GM18498 (cell line): ENCODE data around the gene SLC39A1.
"Not testable (repeated sequence)": the region's sequence is repeated elsewhere in the genome, so short reads cannot be mapped to it uniquely, and the experiment has no call there.

Experiments
- ATAC-seq: cut with Tn5 transposase; IDR thresholded peaks from one replicate; pipeline ENCODE4 v1.9.1; 2021; ENCODE audit warnings: mild to moderate bottlenecking, moderate library complexity; ENCODE audit not compliant: unreplicated experiment

The SLC39A1 gene

DNA sequence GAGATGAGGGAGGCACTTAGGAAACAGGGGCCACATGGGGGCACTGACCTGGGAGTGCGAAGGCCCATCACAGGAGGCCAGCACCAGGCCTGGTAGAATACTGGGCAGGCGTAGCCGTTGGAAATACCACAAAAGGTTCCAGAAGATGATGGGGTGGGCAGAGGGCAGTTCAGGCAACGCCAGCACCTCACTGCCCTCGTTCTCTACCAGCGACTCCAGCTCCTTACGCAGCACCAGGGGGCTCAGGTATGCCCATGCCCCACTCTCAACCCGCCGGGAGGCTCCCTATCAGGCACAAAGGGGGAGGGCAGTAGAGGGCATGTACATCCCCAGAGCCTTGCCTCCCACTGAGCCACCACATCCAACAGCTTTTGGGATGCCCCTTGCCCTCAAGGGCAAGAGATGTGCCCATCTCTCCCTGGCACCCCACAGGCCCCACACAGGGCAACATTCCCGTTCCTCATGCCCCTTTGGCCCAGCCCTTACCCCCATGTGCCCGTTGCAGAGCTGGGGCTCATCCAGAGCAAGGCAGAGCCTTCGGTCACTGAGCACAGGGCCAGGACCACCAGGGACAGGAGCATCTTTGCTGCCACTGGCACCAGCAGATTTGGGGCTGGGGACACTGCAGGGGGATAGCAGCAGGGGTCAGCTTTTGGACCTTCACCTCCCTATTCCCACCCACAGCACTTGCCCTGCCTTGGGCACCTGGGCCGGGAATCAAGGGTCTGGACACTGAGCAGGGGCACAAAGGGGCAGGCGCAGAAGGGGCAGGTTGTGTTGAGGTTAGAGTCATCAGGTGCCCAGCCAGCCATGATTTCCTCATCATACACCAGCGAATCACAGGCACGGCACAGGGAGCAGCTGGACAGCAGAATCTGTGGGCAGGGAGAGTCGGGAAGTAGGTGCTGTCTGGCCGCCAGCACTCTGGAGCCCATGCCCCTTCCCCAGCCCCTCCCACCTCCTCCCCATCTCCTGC, 30.9 kb downstream of the SLC39A1 start:
- ATAC-seq = no peak

DNA sequence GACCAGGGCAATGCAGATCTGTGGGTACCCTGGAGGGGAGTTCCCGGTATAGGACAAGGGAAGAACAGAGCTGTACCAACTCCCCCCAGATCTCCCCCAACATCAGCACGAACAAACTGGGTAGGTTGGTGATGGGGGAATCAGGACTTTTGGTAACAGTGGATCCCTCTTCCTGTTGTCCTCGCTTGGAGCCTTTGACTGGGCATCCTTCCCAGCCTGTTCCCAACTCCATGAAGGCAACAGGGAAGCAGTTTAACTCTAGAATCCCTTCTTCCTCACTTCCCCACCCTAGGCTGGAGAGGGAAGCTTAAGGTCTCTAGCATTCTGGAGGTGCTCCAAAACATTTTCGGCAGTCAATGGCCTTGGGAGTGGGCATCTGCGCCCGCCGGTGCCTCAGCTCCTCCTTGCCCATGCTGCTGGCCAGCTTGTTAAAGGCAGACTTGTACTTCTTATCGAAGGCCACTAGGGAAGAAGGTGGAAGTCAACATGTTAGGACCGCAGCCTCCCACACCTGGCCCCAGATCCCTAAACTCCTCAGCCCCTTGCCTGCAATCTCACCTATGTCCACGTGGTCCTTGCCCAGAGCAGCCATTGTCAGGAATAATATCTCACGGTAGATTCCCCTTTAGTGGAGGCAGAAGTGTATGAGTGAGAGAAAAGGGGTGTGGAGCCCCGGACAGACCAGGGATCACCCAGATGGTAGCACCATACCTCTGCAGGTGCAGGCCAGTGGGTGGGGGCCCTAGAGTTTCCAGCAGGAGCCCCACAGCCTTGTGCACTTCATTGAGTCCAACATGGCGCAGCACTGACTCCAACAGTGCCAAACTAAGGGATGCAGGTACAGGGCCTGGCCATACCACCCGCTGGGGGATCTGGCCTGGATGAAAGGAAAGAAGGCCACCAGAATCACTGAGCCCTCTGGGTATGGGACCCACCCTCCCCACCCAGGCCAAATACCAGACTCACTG, 33.1 kb downstream of the SLC39A1 start:
- ATAC-seq = no peak

DNA sequence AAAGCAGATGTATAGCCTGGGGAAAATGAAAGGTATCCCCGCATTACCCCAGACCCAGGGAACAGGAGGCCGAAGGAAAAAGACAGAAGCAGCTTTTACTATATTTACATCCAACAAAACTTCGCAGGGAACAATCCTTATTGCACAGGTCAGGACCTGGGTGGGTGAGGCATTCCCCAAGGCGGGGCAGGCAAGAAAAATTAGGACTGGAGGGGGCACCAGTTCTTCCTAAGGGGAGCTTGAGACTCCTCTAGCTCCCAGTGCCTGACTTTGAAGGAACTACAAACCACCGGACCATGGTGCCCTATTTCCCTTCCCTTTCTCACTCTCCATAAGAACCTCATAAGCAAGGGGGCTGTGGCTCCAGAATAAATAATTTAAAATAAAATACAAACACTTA, 33.9 kb downstream of the SLC39A1 start:
- ATAC-seq = no peak

DNA sequence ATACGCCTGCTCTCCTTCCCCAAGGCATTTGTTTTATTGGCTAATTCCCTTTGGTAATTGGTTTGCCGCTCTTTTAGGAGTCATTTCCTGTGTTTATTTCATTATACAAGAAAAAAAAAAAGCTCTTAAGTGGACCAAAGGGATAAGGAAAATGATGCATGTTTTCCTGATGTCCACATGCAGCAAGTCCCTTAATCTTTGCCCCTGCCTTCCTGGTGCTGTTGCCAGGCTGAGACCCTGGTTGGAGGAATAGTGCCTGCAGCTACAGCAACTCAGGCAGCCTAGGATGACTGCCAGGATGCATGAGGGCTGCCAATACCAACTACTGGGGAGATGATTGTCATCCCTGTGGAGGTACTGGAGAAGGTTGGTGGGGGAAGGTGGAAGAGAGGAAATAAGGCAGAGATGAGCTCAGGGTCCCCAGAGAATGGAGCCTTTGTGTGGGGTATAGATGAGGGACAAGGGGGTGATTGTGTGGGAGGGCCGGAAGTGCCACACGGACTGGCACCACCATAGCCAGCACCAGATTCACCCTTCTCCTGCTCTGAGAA, 34.5 kb downstream of the SLC39A1 start:
- ATAC-seq = no peak

DNA sequence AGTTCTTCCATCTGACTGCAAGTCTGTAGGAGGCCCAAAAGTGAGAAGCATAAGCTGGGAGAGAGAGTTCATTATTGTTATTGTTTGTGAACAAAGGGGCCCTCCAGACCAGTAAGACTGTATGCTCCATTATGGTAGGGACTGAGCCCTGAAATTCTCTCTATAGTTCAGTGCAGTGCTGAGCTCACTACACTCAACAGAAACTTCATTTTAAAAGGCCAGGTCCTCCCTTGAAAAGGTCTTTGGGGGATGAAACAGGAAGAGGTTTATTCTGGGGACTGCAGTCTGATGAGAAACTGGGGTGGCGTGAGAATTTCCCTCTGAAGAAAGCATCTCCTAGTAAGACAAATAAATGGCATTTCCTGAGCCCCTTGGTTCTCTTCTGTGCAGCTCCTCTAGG, 35.1 kb downstream of the SLC39A1 start:
- no peak for ATAC-seq

DNA sequence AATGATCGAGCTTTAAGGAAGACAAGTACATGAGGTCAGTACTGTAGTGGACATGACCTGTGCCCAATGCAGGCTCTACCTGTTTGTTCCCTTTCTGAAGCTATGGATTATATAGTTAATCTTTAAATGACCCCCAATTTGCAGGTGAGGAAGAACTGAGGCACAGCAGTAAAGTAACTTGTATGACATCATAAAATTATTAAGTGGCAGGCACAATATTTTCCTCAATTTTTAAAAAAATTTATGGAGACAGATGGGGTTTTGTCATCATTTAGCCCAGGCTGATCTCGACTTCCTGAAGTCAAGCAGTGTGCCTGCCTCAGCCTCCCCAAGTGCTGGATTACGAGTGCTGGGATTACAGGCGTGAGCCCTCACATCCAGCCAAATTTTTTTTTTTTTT, 36.9 kb downstream of the SLC39A1 start:
- ATAC-seq = no peak

DNA sequence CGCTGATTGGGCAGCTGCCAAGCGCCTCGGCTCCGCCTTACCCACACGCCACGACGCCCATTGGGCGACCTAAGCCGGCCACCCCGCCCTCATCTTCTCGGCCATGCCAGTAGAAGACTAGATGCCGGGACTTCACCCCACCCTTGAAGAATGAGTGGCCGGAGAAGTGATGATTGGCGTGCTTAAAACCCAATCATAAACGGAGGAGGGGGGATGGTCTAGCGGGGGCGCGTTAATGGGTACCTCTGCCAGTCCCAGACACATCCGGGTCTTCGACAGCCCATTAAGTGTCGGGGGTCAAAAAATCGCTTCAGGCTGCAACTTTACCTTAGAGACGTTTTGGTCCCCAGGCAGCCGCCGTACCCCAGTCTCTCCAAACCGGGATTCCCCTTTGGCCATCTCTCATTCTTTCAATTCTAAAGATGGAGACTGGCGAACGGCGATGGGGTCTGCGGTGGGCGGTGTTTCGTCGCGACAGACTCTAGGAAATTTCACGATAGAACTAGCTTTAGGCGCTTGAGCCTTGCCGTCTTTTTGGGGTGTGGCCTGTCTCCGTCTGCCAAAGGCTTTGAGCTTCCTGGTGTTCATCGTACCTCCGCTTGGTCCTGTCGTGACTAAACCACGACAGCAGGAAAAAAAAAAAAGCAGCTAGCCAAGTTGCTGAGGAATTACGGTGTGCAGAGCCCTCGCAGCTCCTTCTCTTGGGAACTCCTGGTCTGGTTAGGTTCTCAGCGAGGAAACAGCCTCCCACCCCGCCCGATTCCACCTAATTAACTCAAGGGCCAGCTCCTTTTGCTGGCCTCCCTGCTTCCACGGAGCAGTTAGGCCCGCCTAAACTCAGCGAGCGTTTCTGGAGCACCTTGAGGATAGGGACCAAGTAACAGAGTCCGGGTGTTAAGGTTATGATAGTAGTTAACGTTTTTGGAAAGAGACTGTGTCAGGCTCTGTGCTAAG, 40.1 kb downstream of the SLC39A1 start, which contains the start of gene GATAD2B:
GATAD2B (minus strand) TSS at position 1 of the 954 bp plus-strand sequence. CDS start 94,625 bp downstream, outside the sequence.
- ATAC-seq = peak; percentile 95

DNA sequence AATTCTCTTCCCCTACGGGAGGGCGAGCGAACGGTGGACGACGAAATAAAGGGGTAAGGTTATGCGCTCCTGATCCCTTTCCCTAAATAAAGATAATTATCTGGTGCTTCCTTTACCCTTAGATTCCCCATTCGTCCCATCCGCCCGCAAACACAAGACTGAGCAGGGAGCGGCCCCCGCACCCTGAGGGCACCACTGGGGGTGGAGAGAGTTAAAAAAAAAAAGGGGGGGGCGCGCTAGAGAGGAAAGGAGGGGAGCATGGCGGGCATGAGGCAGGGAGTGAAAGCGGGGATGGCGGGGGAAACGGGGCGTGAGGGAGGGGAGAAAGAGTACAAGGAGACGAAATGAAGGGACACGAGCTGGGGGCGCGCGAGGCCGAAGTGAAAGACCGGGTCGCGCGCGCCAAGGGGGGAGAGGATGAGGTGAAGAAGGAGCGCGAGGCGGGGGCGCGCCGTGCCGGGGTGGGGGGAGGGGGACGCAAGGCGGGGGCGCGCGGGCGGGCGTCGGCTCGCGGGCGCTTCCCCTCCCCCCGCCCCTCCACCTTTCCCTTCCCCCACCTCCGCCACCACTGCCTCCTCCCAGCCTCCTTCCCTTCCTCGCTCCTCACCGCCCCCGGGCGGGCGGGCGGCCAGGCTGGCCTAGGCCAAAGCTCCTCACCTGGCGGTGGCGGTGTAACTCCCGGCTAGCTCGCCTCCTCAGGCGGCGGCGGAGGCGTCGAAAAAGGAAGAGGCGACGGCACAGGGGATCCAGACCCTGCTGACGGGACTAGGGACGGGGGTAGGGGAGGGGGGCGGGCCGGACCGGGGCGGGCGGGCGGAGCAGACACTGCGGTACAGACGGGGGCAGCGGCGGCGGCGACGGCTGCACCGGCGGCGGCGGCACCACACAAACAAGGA, 41.0 kb downstream of the SLC39A1 start:
- peak; percentile 27 for ATAC-seq

DNA sequence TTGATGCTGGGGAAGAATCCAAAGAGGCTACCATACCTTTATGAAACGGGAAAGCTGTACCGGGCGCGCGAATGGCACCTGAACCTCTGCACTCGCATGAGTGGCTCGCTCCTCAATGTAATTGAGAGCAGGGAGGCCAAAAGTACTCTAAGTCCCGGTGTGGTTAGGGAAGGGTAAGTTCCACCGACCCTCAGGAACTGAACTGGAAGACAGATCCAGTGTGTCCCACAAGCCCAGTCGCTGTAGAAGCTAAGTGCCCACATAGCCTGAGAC, 41.6 kb downstream of the SLC39A1 start:
- no peak for ATAC-seq

DNA sequence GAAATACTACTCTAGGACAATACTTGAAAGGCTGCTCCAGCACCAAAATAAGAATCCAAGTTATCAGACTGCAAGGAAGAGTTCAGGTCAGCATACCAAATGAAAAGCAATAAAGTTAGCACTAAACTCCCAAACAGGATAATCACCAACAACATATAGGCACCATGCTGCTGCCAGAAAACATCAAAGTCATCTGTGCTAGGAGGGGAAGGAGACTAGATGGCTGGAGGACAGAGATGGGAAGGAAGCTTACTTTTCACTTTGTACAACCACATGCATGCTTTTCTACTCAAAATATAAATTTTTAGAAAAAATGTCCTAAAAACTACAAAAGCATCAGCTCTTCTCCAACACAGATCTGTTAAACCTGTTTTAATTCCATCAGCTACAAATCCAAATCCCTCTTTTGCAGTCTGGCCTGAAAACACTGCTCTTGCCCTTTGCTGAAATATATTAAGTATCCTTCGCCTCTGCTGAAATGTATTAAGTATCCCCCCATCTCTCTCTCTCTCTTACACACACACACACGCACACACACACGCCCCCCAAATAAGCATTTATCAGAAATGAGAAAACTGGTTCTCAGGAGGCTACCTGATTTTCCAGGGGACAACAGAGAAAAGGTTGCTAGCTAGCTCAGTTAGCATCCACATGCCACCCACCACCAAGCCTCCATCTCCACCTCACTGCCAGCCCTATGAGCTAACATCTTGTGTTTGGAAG, 42.1 kb downstream of the SLC39A1 start:
- ATAC-seq = no peak

DNA sequence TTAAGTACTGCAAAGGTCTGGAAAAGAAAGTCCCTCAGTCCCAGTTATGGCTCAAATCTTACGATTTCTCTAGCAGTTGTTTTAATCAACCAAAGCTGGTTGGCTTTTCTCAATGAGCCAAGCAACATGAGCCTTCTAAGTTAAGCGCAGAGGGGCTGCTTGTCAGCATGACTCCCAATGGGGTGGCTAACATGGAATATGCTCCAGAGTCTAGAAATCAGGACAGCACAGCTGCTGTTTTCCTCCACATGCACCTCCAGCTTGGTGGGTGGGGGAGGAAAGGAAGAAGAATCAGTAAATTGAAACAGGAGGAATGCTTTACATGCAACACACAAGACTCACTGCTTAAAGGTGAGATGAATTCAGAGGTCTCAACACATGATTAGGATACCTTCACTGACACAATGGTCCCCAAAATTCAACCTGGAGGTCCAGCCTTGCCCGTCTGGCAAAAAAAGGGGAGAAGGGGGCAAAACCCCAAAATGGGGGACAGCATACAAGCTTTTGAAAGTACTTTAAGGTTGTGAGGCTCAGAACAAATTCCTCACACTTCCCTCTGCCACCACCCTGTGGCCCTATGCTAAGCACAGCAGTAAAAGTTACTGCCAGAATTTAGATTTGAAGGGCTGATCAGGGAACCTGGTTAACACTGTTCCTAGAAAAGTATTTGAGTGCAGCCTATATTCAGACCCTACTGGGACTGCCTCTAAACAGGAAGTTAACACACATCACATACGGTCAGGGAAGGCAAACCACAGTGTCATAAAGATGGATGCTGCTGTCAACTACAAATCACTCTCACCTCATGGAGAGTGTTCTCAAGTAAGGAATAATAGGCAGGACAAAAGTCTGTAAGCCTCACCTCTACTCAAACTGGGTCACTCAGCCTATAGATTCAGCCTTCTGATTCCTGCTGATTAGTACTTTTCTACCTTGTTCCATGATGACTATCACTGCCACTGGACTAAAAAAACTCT, 43.2 kb downstream of the SLC39A1 start:
- ATAC-seq = no peak

DNA sequence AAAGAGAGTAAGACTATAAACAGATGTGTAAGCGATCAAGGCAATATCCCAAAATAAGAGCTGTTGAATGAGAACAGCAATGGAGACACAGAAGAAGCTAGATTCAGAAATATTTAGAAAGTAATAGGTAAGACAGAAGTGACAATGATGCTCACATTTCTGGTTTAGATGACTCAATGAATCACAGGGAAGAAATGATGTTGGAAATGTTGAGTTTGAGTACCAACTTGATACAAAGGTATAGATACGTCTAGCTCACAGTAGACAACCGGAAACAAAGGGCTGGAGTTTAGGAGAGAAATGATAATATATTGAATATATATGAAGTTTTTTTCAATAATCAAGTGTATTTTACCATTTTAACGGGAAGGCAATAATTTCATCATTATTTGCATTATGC, 47.0 kb downstream of the SLC39A1 start:
- no peak for ATAC-seq

DNA sequence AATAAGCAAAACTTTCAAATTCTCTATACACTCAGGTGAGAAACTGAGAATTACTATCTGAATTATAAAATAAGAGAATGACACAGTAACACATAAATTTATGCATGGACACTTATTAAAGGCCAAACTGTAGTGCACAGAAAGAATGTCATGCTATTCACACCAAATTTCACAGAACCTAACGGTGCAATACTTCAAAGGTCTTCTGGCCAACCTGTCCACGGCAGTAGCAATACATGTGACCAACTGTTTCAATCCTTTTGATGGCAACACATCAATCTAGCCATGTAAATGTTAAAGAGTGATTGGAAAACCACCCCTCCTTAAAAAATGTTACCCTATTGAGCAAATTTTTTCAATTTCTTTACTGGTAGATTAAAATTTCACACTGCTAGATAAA, 51.0 kb downstream of the SLC39A1 start:
- ATAC-seq = no peak

DNA sequence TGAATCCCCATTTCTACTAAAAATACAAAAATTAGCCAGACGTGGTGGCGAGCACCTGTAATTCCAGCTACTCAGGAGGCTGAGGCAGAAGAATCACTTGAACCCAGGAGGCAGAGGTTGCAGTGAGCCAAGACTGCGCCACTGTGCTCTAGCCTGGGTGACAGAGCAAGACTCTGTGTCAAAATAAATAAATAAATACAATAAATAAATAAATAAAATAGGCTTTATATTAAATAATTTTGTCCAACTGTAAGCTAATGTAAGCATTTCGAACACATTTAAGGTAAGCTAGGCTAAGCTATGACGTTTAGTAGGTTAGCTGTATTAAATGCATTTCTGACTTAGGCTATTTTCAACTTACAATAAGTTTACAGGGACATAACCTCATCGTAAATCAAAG, 52.8 kb downstream of the SLC39A1 start:
- ATAC-seq = not testable (repeated sequence)
